H9 (cell line): ENCODE results near the gene MPP7. TPM values are rescaled to one million over a fixed set of nuclear protein-coding genes. Genes with fewer than 3 reads are reported as not detected.

Experiments
- DNase-seq: peaks from one replicate; pipeline ENCODE4 v3.0.0-alpha.2; 2017
- H2AFZ ChIP-seq: one replicate; pipeline ENCODE4 v1.6.1; 2013; ENCODE audit warnings: mild to moderate bottlenecking, low read length, control low read depth, moderate library complexity
- H2AK5ac ChIP-seq: 2 replicates; pipeline ENCODE4 v1.6.1; 2013; ENCODE audit warnings: low read length, control low read depth, mixed read lengths; ENCODE audit not compliant: insufficient read length
- H2BK120ac ChIP-seq: one replicate; pipeline ENCODE4 v1.6.1; 2013; ENCODE audit warnings: low read depth, mild to moderate bottlenecking, low read length, control low read depth, inconsistent platforms; ENCODE audit not compliant: poor library complexity, severe bottlenecking
- H2BK12ac ChIP-seq: 2 replicates; pipeline ENCODE4 v1.6.1; 2013; ENCODE audit warnings: low read length, control low read depth, mixed read lengths, low read depth; ENCODE audit not compliant: insufficient read length
- H2BK15ac ChIP-seq: 2 replicates; pipeline ENCODE4 v1.6.1; 2013; ENCODE audit warnings: low read depth, low read length, control low read depth
- H2BK20ac ChIP-seq: one replicate; pipeline ENCODE4 v1.6.1; 2013; ENCODE audit warnings: low read depth, mild to moderate bottlenecking, low read length, control low read depth, inconsistent platforms; ENCODE audit not compliant: poor library complexity, severe bottlenecking
- H2BK5ac ChIP-seq: 2 replicates; pipeline ENCODE4 v1.6.1; 2013; ENCODE audit warnings: low read length, control low read depth, mixed read lengths; ENCODE audit not compliant: insufficient read length
- H3K14ac ChIP-seq: 2 replicates; pipeline ENCODE4 v1.6.1; 2013; ENCODE audit warnings: low read length, control low read depth; ENCODE audit not compliant: insufficient read depth
- H3K18ac ChIP-seq: 2 replicates; pipeline ENCODE4 v1.6.1; 2013; ENCODE audit warnings: low read depth, mild to moderate bottlenecking, mixed read lengths, low read length, control low read depth; ENCODE audit not compliant: insufficient read length
- H3K23ac ChIP-seq: 2 replicates; pipeline ENCODE4 v1.6.1; 2013; ENCODE audit warnings: low read length, control low read depth, mixed read lengths, low read depth; ENCODE audit not compliant: insufficient read length
- H3K23me2 ChIP-seq: 2 replicates; pipeline ENCODE4 v1.6.1; 2013; ENCODE audit warnings: low read depth, mild to moderate bottlenecking, mixed read lengths, low read length, control low read depth; ENCODE audit not compliant: insufficient read length, poor library complexity, severe bottlenecking
- H3K27ac ChIP-seq: 2 replicates; pipeline ENCODE4 v1.5.1; 2013; ENCODE audit warnings: low read length, control low read depth, mixed read lengths, low read depth; ENCODE audit not compliant: insufficient read length
- H3K27me3 ChIP-seq: 2 replicates; pipeline ENCODE4 v1.6.1; 2013; ENCODE audit warnings: low read length, control low read depth, inconsistent platforms; ENCODE audit not compliant: insufficient read depth
- H3K4ac ChIP-seq: 2 replicates; pipeline ENCODE4 v1.6.1; 2013; ENCODE audit warnings: low read depth, mild to moderate bottlenecking, control low read depth, inconsistent platforms, low read length, moderate library complexity
- H3K4me1 ChIP-seq: 2 replicates; pipeline ENCODE4 v1.6.1; 2013; ENCODE audit warnings: low read length, control low read depth, inconsistent platforms; ENCODE audit not compliant: insufficient read depth
- H3K4me2 ChIP-seq: 2 replicates; pipeline ENCODE4 v1.6.1; 2013; ENCODE audit warnings: low read length, control low read depth, mixed read lengths; ENCODE audit not compliant: insufficient read length, insufficient read depth
- H3K56ac ChIP-seq: 2 replicates; pipeline ENCODE4 v1.6.1; 2013; ENCODE audit warnings: low read depth, mild to moderate bottlenecking, mixed read lengths, low read length, control low read depth; ENCODE audit not compliant: insufficient read length
- H3K79me1 ChIP-seq: 2 replicates; pipeline ENCODE4 v1.6.1; 2013; ENCODE audit warnings: low read depth, mild to moderate bottlenecking, moderate library complexity, low read length, control low read depth, inconsistent platforms; ENCODE audit not compliant: insufficient read depth, poor library complexity, severe bottlenecking
- H3K79me2 ChIP-seq: 2 replicates; pipeline ENCODE4 v1.6.1; 2013; ENCODE audit warnings: low read length, control low read depth, inconsistent platforms; ENCODE audit not compliant: insufficient read depth
- H3K9ac ChIP-seq: 2 replicates; pipeline ENCODE4 v1.6.1; 2013; ENCODE audit warnings: low read length, control low read depth, mixed read lengths; ENCODE audit not compliant: insufficient read length; ENCODE audit errors: extremely low read depth
- H3K9me3 ChIP-seq: one replicate; pipeline ENCODE4 v1.6.1; 2013; ENCODE audit warnings: low read depth, low read length, inconsistent platforms; ENCODE audit not compliant: control insufficient read depth
- H3T11ph ChIP-seq: one replicate; pipeline ENCODE4 v1.6.1; 2013; ENCODE audit warnings: mild to moderate bottlenecking, low read length, control low read depth, inconsistent platforms
- H4K20me1 ChIP-seq: one replicate; pipeline ENCODE4 v1.6.1; 2013; ENCODE audit not compliant: control insufficient read depth, insufficient read length, insufficient read depth
- H4K5ac ChIP-seq: 2 replicates; pipeline ENCODE4 v1.6.1; 2013; ENCODE audit warnings: low read depth, mild to moderate bottlenecking, mixed read lengths, low read length, control low read depth; ENCODE audit not compliant: insufficient read length
- H4K8ac ChIP-seq: replicated peaks from 2 replicates; pipeline ENCODE4 v1.6.1; 2013; ENCODE audit warnings: low read length, control low read depth, mixed read lengths, low read depth; ENCODE audit not compliant: insufficient read length
- H4K91ac ChIP-seq: 2 replicates; pipeline ENCODE4 v1.6.1; 2013; ENCODE audit warnings: low read depth, mild to moderate bottlenecking, moderate library complexity, mixed read lengths, low read length, control low read depth; ENCODE audit not compliant: insufficient read length
- H3K27ac Mint-ChIP-seq, 3 experiments: 2 replicates in 2 of 3; 3 replicates in 1 of 3; pipeline ENCODE4 v1.8.0; 2020 to 2021; ENCODE audit warnings: mixed read lengths in 3 of 3, mild to moderate bottlenecking in 1 of 3, moderate library complexity in 1 of 3
- H3K27me3 Mint-ChIP-seq: 2 replicates; pipeline ENCODE4 v1.8.0; 2021; ENCODE audit warnings: low read depth, mild to moderate bottlenecking, moderate library complexity, mixed read lengths
- H3K36me3 Mint-ChIP-seq, 3 experiments: 2 replicates in 2 of 3; 3 replicates in 1 of 3; pipeline ENCODE4 v1.8.0; 2020 to 2021; ENCODE audit warnings: low read depth in 3 of 3, mixed read lengths in 3 of 3; ENCODE audit not compliant: insufficient read depth in 1 of 3
- H3K4me1 Mint-ChIP-seq, 2 experiments: 2 replicates each; pipeline ENCODE4 v1.8.0; 2020; ENCODE audit warnings: mixed read lengths in 2 of 2
- H3K4me3 Mint-ChIP-seq, 2 experiments: 2 replicates in 1 of 2; 3 replicates in 1 of 2; pipeline ENCODE4 v1.8.0; 2020 to 2021; ENCODE audit warnings: mild to moderate bottlenecking in 2 of 2, mixed read lengths in 2 of 2, moderate library complexity in 1 of 2
- H3K9me3 Mint-ChIP-seq, 2 experiments: 2 replicates in 1 of 2; 3 replicates in 1 of 2; pipeline ENCODE4 v1.8.0; 2020; ENCODE audit warnings: mild to moderate bottlenecking in 2 of 2, mixed read lengths in 2 of 2, moderate library complexity in 1 of 2
- WGBS: extraction: QIAGEN DNeasy Blood & Tissue Kit; methylation state at CpG from one replicate; pipeline ENCODE4 v1.1.7; 2013; ENCODE audit warnings: missing lambda C conversion rate, low lambda C conversion rate, mixed read lengths; ENCODE audit not compliant: insufficient read length; ENCODE audit errors: extremely low coverage; 5-methylcytosine and 5-hydroxymethylcytosine counted together
- total RNA-seq: library from RNA; stranded (reverse); gene quantifications from 2 replicates; pipeline ENCODE4 v1.2.1, GENCODE V29; 2021
- TF ChIP-seq, protein P1 (sequence below): fragments of 200-600 bp; sonication (generic); conservative IDR thresholded peaks from 3 replicates; pipeline ENCODE4 v1.8.0; 2021; ENCODE audit warnings: antibody characterized with exemption, mild to moderate bottlenecking

The MPP7 gene
- total RNA-seq, 1 experiment from 2014 or later, result 6.9 TPM

DNA sequence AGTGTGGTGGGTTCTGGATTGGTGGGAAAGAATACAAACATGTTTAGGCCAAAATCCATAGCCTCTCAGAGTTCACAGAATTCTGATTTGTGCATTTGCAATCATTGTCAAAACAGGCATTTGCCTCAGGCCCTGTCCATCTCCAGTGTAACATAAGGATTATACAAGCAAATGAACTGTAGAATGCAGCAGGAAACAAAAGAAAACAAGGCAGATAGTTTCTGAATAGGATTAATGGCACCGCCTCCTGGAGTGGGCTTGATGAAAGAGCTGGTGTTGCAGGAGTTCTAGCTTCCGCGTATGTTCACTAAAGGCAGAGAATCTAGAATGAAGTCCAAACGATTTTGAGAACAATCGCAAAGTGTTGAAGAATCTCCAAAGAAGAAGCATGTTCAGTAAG lies 11.3 kb upstream of the MPP7 start:
- no CpG with 5 or more reads among the region's 5 CpGs for WGBS

More for the DNA sequence above, 11.3 kb upstream of the MPP7 start:
- no peak overlapping the region for H3K4me3 Mint-ChIP-seq
- H3K27me3 Mint-ChIP-seq, result peaks cover 7% of the 10 kb centered on the region
- no peaks in the 10 kb centered on the region for H3K79me2 ChIP-seq
- no peaks in the 10 kb centered on the region for H3K23me2 ChIP-seq
- H2AFZ ChIP-seq, result no peak overlapping the region
- peaks cover 0 to 5% of the 10 kb centered on the region in 2 experiments; a peak in 2 of 5 replicates for H3K9me3 Mint-ChIP-seq
- H3K4me1 Mint-ChIP-seq, result peaks cover 3 to 4% of the 10 kb centered on the region in 2 experiments; a peak in 1 of 4 replicates
- H2AK5ac ChIP-seq, result no peak overlapping the region
- H3K4me2 ChIP-seq, result no peak overlapping the region
- TF ChIP-seq, protein P1, sequence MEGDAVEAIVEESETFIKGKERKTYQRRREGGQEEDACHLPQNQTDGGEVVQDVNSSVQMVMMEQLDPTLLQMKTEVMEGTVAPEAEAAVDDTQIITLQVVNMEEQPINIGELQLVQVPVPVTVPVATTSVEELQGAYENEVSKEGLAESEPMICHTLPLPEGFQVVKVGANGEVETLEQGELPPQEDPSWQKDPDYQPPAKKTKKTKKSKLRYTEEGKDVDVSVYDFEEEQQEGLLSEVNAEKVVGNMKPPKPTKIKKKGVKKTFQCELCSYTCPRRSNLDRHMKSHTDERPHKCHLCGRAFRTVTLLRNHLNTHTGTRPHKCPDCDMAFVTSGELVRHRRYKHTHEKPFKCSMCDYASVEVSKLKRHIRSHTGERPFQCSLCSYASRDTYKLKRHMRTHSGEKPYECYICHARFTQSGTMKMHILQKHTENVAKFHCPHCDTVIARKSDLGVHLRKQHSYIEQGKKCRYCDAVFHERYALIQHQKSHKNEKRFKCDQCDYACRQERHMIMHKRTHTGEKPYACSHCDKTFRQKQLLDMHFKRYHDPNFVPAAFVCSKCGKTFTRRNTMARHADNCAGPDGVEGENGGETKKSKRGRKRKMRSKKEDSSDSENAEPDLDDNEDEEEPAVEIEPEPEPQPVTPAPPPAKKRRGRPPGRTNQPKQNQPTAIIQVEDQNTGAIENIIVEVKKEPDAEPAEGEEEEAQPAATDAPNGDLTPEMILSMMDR, result no peak
- no peak overlapping the region for H3T11ph ChIP-seq
- no peaks in the 10 kb centered on the region for H3K4me1 ChIP-seq
- no peak overlapping the region for H3K14ac ChIP-seq
- H2BK12ac ChIP-seq, result no peak overlapping the region
- no peak overlapping the region for H3K27ac ChIP-seq
- no peak overlapping the region for H4K91ac ChIP-seq
- H3K36me3 Mint-ChIP-seq, result no peaks in the 10 kb centered on the region
- H4K5ac ChIP-seq, result no peak overlapping the region
- no peak overlapping the region for H3K9ac ChIP-seq
- no peak overlapping the region for H2BK120ac ChIP-seq
- H4K20me1 ChIP-seq, result no peaks in the 10 kb centered on the region
- no peak overlapping the region for H3K18ac ChIP-seq
- H3K56ac ChIP-seq, result no peak overlapping the region
- no peak for DNase-seq
- no peaks in the 10 kb centered on the region for H3K27me3 ChIP-seq
- H3K4ac ChIP-seq, result no peak overlapping the region
- H3K23ac ChIP-seq, result no peak overlapping the region
- H2BK5ac ChIP-seq, result no peak overlapping the region
- H3K79me1 ChIP-seq, result no peaks in the 10 kb centered on the region
- H2BK20ac ChIP-seq, result no peak overlapping the region
- H2BK15ac ChIP-seq, result no peak overlapping the region
- no peaks in the 10 kb centered on the region for H3K9me3 ChIP-seq
- no peak overlapping the region for H4K8ac ChIP-seq
- H3K27ac Mint-ChIP-seq, result no peak overlapping the region
